H1 (cell line): ENCODE data around the gene CACNB4.
"Not testable (repeated sequence)": the region's sequence is repeated elsewhere in the genome, so short reads cannot be mapped to it uniquely, and the experiment has no call there.

Experiments
- ATF3 ChIP-seq: IDR thresholded peaks from 2 replicates; pipeline ENCODE4 v1.6.1; 2011; ENCODE audit warnings: low read depth, mild to moderate bottlenecking, low read length; ENCODE audit not compliant: insufficient read depth
- CBX8 ChIP-seq: fragments of 300-800, 300-1000 bp; sonication (generic); IDR thresholded peaks from 2 replicates; pipeline ENCODE4 v1.7.1; 2016; ENCODE audit warnings: low read depth, low read length, borderline replicate concordance
- CTCF ChIP-seq, 3 experiments: IDR thresholded peaks; 1 replicate in 2 of 3; 2 replicates in 1 of 3; pipeline versions ENCODE4 v1.5.1 to v1.6.1; 2011; ENCODE audit warnings: low read length in 3 of 3, mild to moderate bottlenecking in 3 of 3, inconsistent platforms in 2 of 3, low read depth in 1 of 3, moderate library complexity in 1 of 3; ENCODE audit not compliant: insufficient read depth in 1 of 3; ENCODE audit errors: control extremely low read depth in 1 of 3
- EZH2 ChIP-seq: fragments of 200-600 bp; sonication (generic); IDR thresholded peaks from 2 replicates; pipeline ENCODE4 v1.7.1; 2012; ENCODE audit warnings: low read depth, mild to moderate bottlenecking, moderate library complexity, low read length, inconsistent platforms; ENCODE audit not compliant: severe bottlenecking
- KDM5A ChIP-seq: fragments of 200-600 bp; IDR thresholded peaks from 2 replicates; pipeline ENCODE4 v1.7.1; 2012; ENCODE audit warnings: mild to moderate bottlenecking, low read length, inconsistent platforms, mixed read lengths
- MAFK ChIP-seq: IDR thresholded peaks from 2 replicates; pipeline ENCODE4 v1.6.1; 2012; ENCODE audit warnings: low read depth, mild to moderate bottlenecking, improper control_type of control experiment, low read length
- NRF1 ChIP-seq: IDR thresholded peaks from 2 replicates; pipeline ENCODE4 v1.6.1; 2011; ENCODE audit warnings: mild to moderate bottlenecking, low read depth, low read length, improper control_type of control experiment
- PHF8 ChIP-seq: fragments of 200-600 bp; sonication (generic); conservative IDR thresholded peaks from 2 replicates; pipeline ENCODE4 v1.7.1; 2012; ENCODE audit warnings: low read depth, mild to moderate bottlenecking, inconsistent platforms, low read length, moderate library complexity
- POLR2AphosphoS5 ChIP-seq: IDR thresholded peaks from 2 replicates; pipeline ENCODE4 v1.6.1; 2011; ENCODE audit warnings: low read depth, low read length
- POU5F1 ChIP-seq: IDR thresholded peaks from 2 replicates; pipeline ENCODE4 v1.6.1; 2011; ENCODE audit warnings: low read depth, mild to moderate bottlenecking, low read length, moderate library complexity
- TEAD4 ChIP-seq: IDR thresholded peaks from 2 replicates; pipeline ENCODE4 v1.6.1; 2012; ENCODE audit warnings: low read depth, low read length, inconsistent platforms, mixed read lengths

DNA sequence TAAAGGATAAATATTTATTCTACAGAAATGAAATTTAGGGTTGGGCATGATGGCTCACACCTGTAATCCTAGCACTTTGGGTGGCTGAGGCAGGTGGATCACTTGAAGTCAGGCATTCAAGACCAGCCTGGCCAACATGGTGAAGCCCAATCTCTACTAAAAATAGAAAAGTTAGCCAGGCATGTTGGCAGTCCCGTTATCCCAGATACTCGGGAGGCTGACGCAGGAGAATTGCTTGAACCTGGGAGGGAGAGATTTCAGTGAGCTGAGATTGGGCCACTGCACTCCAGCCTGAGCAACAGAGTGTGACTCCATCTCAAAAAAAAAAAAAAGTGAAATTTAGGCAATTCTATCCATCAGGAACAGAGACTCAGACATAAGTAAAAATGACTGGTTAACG, 8.1 kb downstream of the CACNB4 start:
- TF ChIP-seq TEAD4; EZH2; CTCF (IDR thresholded peaks at IDR 0.05; ENCODE audit: control extremely low read depth in 1 of 3, insufficient read depth in 1 of 3, low read depth in 1 of 3, low read length in 3 of 3); ATF3; NRF1; PHF8; MAFK; POU5F1; KDM5A; POLR2AphosphoS5; CBX8: not testable (repeated sequence)
